OCI-LY1 (cell line): ENCODE data around the gene ZNF615.

Source experiments
- H2AFZ ChIP-seq: fragments of 200-600 bp; sonication (generic), shearing (Covaris generic); 2 replicates; pipeline ENCODE4 v1.6.0; 2014; ENCODE audit warnings: antibody characterized with exemption, mild to moderate bottlenecking, low read length
- H3F3A ChIP-seq: fragments of 200-600 bp; sonication (generic), shearing (Covaris generic); 2 replicates; pipeline ENCODE4 v1.6.0; 2014; ENCODE audit warnings: mild to moderate bottlenecking, antibody characterized with exemption, low read length, moderate library complexity; ENCODE audit not compliant: insufficient read depth
- H3K27ac ChIP-seq: fragments of 200-600 bp; sonication (generic); 2 replicates; pipeline ENCODE4 v1.5.1; 2014; ENCODE audit warnings: low read length, mixed run types, mild to moderate bottlenecking, low read depth; ENCODE audit not compliant: poor library complexity, severe bottlenecking
- H3K27me3 ChIP-seq: fragments of 200-600 bp; sonication (generic); 2 replicates; pipeline ENCODE4 v1.6.0; 2014; ENCODE audit warnings: antibody characterized with exemption, mild to moderate bottlenecking, low read length, moderate library complexity; ENCODE audit not compliant: insufficient read depth
- H3K36me3 ChIP-seq: fragments of 200-600 bp; sonication (generic); 2 replicates; pipeline ENCODE4 v1.6.1; 2014; ENCODE audit warnings: mild to moderate bottlenecking, antibody characterized with exemption, low read length, moderate library complexity, mixed read lengths; ENCODE audit not compliant: insufficient read depth
- H3K4me1 ChIP-seq: fragments of 200-600 bp; sonication (generic); 2 replicates; pipeline ENCODE4 v1.5.1; 2014; ENCODE audit warnings: mild to moderate bottlenecking, low read length, moderate library complexity; ENCODE audit not compliant: insufficient read depth, severe bottlenecking
- H3K4me2 ChIP-seq: fragments of 200-600 bp; sonication (generic), shearing (Covaris generic); 2 replicates; pipeline ENCODE4 v1.6.1; 2014; ENCODE audit warnings: low read length
- H3K4me3 ChIP-seq: fragments of 200-600 bp; sonication (generic); 2 replicates; pipeline ENCODE4 v1.5.1; 2014; ENCODE audit warnings: low read length, low read depth, mild to moderate bottlenecking, mixed read lengths; ENCODE audit not compliant: poor library complexity, severe bottlenecking
- H3K79me2 ChIP-seq: fragments of 200-600 bp; shearing (Covaris generic); 2 replicates; pipeline ENCODE4 v1.6.1; 2016; ENCODE audit warnings: mixed run types, low read length, mixed read lengths; ENCODE audit not compliant: insufficient read depth
- H3K9ac ChIP-seq: fragments of 200-600 bp; sonication (generic), shearing (Covaris generic); 2 replicates; pipeline ENCODE4 v1.6.1; 2014; ENCODE audit warnings: mild to moderate bottlenecking, low read length, mixed read lengths
- H3K9me2 ChIP-seq: fragments of 200-600 bp; sonication (generic), shearing (Covaris generic); 2 replicates; pipeline ENCODE4 v1.6.1; 2014; ENCODE audit warnings: low read depth, mild to moderate bottlenecking, low read length, mixed read lengths
- H3K9me3 ChIP-seq: fragments of 200-600 bp; shearing (Covaris generic); 2 replicates; pipeline ENCODE4 v1.6.1; 2014; ENCODE audit warnings: low read length, mixed read lengths
- H4K20me1 ChIP-seq: fragments of 200-600 bp; sonication (generic), shearing (Covaris generic); 2 replicates; pipeline ENCODE4 v1.6.0; 2016; ENCODE audit warnings: mild to moderate bottlenecking, low read length; ENCODE audit not compliant: insufficient read depth
- CTCF ChIP-seq: fragments of 200-600 bp; sonication (generic), shearing (Covaris generic); IDR thresholded peaks from 2 replicates; pipeline ENCODE4 v1.5.1; 2017; ENCODE audit warnings: mild to moderate bottlenecking, antibody characterized with exemption, low read length, moderate library complexity, mixed read lengths
- EZH2 ChIP-seq: fragments of 200-600 bp; sonication (generic), shearing (Covaris generic); IDR thresholded peaks from 2 replicates; pipeline ENCODE4 v1.8.0; 2017; ENCODE audit warnings: borderline replicate concordance, mixed run types, mild to moderate bottlenecking, antibody characterized with exemption, low read length, moderate library complexity, mixed read lengths

ZNF615 gene

GRCh38 chr19:51994048-51994644 is 13.9 kb downstream of the ZNF615 start:
- Histone ChIP-seq H3K27me3 (no peaks in the 10 kb centered on the region), H3K4me1 (no peaks in the 10 kb centered on the region), H3K9me2 (no peaks in the 10 kb centered on the region), H3K27ac (no peak overlapping the region), H3K4me3 (no peak overlapping the region), H3K9ac (no peak overlapping the region), H3K79me2 (no peaks in the 10 kb centered on the region), H3K4me2 (no peak overlapping the region), H3K9me3 (peaks cover 63% of the 10 kb centered on the region), H3K36me3 (peaks cover 59% of the 10 kb centered on the region), H4K20me1 (no peaks in the 10 kb centered on the region), H3F3A (no peaks in the 10 kb centered on the region), H2AFZ (no peak overlapping the region)
- TF ChIP-seq EZH2 (no peak), CTCF (no peak)

GRCh38 chr19:51993422-51993821 is 14.6 kb downstream of the ZNF615 start:
- peaks cover 66% of the 10 kb centered on the region for H3K9me3 ChIP-seq
- TF ChIP-seq EZH2 (no peak), CTCF (no peak)
- H3K4me2 ChIP-seq = no peak overlapping the region
- H3F3A ChIP-seq = no peaks in the 10 kb centered on the region
- H4K20me1 ChIP-seq = no peaks in the 10 kb centered on the region
- H3K4me3 ChIP-seq = no peak overlapping the region
- no peak overlapping the region for H2AFZ ChIP-seq
- no peak overlapping the region for H3K27ac ChIP-seq
- no peaks in the 10 kb centered on the region for H3K27me3 ChIP-seq
- H3K4me1 ChIP-seq = no peaks in the 10 kb centered on the region
- H3K79me2 ChIP-seq = no peaks in the 10 kb centered on the region
- H3K9me2 ChIP-seq = no peaks in the 10 kb centered on the region
- no peak overlapping the region for H3K9ac ChIP-seq
- H3K36me3 ChIP-seq = peaks cover 52% of the 10 kb centered on the region

- Histone ChIP-seq H3K79me2 (no peaks in the 10 kb centered on the region), H3K36me3 (no peaks in the 10 kb centered on the region)
These were observed 21.4 kb downstream of the ZNF615 start, which contains the start of gene ZNF350 for GRCh38 chr19:51986309-51987291. Gene ZNF350 (minus strand): TSS chr19:51986840. CDS start chr19:51974360, 12,480 bp downstream.

More at GRCh38 chr19:51986309-51987291, 21.4 kb downstream of the ZNF615 start, which contains the start of gene ZNF350:
- H3K4me1 ChIP-seq = no peaks in the 10 kb centered on the region
- H3K9ac ChIP-seq = no peak within 1 kb of the TSS
- no peaks in the 10 kb centered on the region for H3F3A ChIP-seq
- no peak for TF ChIP-seq EZH2
- no peak for TF ChIP-seq CTCF
- H2AFZ ChIP-seq = no peak within 1 kb of the TSS
- no peak within 1 kb of the TSS for H3K4me2 ChIP-seq
- no peaks in the 10 kb centered on the region for H3K27me3 ChIP-seq
- H4K20me1 ChIP-seq = no peaks in the 10 kb centered on the region
- no peak within 1 kb of the TSS for H3K27ac ChIP-seq
- peaks cover 26% of the 10 kb centered on the region for H3K9me3 ChIP-seq
- H3K9me2 ChIP-seq = no peaks in the 10 kb centered on the region
- H3K4me3 ChIP-seq = no peak within 1 kb of the TSS
